Posterior vena cava (tissue), 2 donors: Measurements from ENCODE around the gene AKAIN1. TPM values are rescaled to one million over a fixed set of nuclear protein-coding genes. Genes with fewer than 3 reads are reported as not detected.
A peak's percentile ranks its signal among the peaks of the same experiment; 100 is the strongest.

Experiments
- DNase-seq: peaks from one replicate; pipeline ENCODE4 v3.0.0-alpha.2; 2020; ENCODE audit warnings: low spot score
- intact Hi-C, 2 donors: fragments of 100-400 bp; cut with DNase I; formaldehyde crosslinking; loops; one replicate each; pipeline versions ENCODE4 v1.14.1 to v1.14.2; 2022 to 2023
- long read RNA-seq, 2 donors: library from polyadenylated mRNA; unstranded; transcript quantifications; one replicate each; pipeline ENCODE4 v2.0.0, GENCODE V29; 2020 to 2021
- total RNA-seq, 2 donors: library from RNA; stranded (reverse); fragmentation: NEBNext Ultra II Directional; extraction: Animal tissue kit (Norgen Biotek cat#: 25700); gene quantifications; one replicate each; pipeline ENCODE4 v1.2.1, GENCODE V29; 2021
- donor health status: DM: yes; HTN: yes; CAD: no.
- donor health status: DM: yes; HTN: yes; CAD: no.

The AKAIN1 gene, protein sequence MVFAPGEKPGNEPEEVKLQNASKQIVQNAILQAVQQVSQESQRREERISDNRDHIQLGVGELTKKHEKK
- not detected for total RNA-seq
- long read RNA-seq, donor 1 = 0 reads
- long read RNA-seq, donor 2 = 0 reads

DNA sequence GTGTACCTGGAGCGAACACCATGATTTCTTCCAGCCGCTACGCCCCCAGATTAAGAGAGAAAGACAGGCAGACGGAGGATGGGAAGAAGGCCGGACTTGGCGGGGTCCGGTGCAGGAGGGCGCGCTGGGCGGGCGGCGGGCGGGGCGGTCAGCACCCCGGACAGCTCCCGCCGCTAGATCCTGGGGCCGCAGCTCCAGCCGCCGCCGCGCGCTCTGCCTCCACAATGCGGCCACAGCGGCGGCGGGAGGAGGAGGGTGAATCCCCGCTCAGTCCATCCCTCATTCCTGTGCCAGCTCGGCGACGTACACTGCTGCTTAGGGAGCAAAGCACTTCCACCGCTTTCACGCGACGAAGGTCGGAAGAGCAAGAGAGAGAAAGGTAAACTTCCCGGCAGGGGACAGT is at the start of gene AKAIN1:
AKAIN1 (minus strand) TSS at position 226 of the 403 bp plus-strand sequence; CDS start at position 22, 204 bp downstream.
- no peak for DNase-seq
- intact Hi-C loops = no loop called here

DNA sequence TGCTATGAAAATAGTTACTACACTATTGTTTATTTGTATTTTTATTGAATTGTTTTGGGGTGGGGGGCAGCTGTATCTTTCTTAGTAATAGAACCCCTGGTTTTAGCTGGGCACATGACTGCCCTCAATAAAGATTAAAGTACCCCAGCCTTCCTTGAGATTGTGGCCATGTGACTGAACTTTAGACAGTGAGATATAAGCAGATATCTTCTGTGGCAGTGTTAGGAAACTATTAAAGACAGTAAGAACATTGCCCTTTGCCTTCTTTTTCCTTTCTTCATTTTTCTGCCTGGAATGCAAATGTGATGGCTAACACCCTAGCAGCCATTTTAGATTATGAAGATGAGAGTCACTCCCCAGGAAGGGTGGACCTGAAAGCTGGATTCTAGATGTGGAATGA is 47.9 kb upstream of the AKAIN1 start:
- intact Hi-C loops = no loop called here
- no peak for DNase-seq

DNA sequence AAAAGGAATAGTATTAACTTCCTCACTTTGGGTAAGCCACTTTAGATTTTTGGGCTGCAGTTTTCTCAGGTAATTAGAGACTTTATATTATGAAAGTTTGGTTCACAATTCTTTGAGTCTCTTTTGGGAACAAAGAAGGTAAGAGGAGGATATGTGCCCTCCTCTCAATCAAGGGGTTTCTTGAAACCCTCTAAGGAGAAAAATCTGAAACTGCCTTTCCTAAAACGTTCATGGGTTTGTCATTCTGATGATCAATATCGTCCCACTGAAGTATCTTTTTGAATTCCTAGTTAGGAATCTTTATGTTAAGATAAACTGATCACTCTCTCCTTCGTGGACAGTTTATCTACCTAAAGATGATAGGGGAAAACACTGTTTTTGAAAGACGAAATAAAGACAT is 42.4 kb upstream of the AKAIN1 start:
- intact Hi-C loops = loop anchor here (5.0 to 10.0 kb wide), 2 partner anchors 53 to 55 kb away; partner anchors contain the start of gene ZBTB14 (in 1 of the 2)
- DNase-seq = no peak

DNA sequence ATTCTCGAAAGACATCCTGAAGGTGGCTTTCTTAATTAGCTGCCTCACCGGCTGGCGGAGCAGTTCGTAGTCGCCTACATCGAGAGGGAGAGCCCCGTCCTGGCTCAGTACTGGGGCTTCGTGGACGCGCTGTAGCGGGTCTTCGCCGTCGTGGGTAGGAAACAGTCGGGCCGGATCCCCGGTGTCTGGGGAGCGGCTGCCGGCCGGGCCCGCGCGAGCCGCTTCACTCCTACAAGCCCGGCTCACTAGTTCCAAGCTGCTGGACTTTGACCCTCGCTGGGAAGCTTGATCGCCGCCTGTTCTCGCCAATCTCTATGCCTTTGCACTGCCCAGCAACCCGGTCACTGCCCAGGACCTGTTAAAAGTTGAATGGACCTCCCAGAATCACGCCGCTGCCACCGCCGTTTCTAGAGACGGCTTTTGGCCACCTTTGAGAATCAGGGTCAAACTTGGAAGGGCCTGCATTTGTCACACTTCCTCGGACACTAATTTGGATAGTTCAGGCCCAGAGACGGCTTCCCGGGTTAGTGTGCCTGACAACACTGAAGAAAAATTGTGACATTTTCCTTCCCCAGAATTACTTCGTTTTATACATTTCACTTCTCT is 41.4 kb upstream of the AKAIN1 start:
- DNase-seq = peak; percentile 83
- intact Hi-C loops = loop anchor here (5.0 to 10.0 kb wide), 2 partner anchors 54 to 56 kb away; partner anchors contain the start of gene ZBTB14 (in 1 of the 2)

DNA sequence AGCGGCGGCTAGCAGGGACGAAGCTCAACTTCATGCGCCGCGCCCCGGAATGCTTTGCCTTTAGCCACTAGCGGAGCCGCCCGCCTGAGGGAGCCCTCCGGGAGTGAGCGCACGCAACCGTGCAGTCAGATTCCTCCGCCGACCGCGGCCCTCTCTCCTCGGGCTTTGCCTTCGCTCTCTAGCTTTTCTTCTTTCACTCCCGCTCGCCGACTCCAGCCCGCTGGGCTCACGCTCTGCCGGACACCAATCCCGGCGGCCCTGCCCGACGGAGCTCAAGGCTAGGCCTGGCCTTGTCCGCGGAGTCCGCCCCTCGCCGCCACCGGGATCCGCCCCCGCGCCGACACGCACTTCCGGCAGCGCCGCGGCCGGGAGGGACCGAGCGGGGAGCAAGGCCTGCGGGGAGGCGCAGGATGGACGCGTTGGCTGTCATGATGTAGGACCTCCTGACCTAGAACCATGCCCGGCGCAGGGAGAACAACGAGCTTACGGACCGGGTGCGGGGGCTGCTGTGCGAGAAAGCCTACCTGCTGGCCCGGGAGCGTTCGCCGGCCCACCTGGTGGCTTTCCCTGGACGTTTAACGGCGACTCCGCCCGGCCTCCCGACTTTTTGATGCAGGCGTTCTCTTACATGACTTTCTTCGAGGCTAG is 40.8 kb upstream of the AKAIN1 start:
- DNase-seq = peak; percentile 96
- intact Hi-C loops = loop anchor here (5.0 to 10.0 kb wide), 2 partner anchors 54 to 57 kb away; partner anchors contain the start of gene ZBTB14 (in 1 of the 2)

DNA sequence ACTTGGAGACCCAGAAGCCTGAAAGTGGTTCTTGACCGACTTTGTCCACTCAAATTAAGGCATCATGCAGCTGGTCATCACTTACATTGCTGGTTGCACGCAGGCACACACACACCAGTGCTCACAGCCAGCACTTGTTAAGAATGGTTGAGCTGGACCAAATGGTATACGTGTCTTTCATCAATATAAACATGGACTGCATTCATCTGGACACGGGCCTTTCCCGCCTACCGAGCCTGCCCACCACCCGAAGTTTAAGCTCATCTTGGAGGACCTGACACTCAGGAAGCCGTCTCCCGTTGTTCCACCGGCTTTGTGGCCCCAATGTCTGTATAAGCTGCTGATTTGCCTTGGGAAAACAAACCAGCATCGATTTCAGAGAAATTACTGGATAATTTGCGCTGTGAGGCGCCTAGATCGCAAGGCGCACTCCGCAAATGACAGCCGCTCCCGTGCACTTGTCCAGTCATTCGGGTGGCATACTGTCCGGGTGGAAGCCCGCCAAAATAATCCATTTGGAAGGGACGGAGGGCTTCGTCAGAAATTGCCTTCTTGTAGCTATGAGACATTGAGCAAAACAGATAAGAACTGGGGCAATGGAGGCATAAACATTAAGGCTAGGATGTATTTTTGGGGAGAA is 40.1 kb upstream of the AKAIN1 start:
- peak; percentile 78 for DNase-seq
- intact Hi-C loops = loop anchor here (5.0 to 10.0 kb wide), 2 partner anchors 55 to 58 kb away; partner anchors contain the start of gene ZBTB14 (in 1 of the 2)

DNA sequence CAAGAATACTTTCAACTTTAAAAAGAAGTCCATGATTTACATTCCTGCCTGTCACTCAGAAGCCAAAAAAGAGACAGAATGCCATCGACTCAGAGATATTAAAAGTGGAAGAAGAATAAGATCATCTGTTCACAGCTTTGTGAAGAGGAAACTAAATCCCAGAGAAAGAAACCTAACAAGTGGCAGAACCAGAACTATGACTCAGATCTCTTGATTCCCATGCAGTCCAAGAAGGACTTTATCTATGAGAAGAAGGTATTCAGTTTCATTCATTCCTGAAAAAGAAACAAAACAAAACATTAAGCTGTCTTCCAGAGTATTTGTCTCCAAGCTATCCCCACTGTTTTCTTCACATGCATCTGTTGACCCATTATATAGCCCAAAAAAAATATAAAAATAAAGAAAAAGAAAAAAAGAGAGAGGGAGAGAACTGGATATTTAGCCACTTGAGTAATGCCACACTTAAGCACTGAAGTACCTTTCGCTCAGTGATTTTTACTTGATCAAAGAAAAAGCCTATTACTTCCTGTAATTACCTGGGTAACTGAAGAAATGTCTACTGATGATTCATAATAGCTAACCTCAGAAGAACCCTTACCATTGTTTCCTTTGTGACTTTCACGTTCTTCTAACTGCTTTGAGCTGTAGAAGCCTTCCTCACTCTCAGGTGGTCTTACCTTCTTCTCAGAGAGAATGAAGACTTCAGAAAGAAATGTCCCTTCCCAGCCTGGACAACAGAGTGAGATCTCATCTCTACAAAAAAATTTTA is 17.7 kb upstream of the AKAIN1 start:
- DNase-seq = no peak
- intact Hi-C loops = no loop called here

DNA sequence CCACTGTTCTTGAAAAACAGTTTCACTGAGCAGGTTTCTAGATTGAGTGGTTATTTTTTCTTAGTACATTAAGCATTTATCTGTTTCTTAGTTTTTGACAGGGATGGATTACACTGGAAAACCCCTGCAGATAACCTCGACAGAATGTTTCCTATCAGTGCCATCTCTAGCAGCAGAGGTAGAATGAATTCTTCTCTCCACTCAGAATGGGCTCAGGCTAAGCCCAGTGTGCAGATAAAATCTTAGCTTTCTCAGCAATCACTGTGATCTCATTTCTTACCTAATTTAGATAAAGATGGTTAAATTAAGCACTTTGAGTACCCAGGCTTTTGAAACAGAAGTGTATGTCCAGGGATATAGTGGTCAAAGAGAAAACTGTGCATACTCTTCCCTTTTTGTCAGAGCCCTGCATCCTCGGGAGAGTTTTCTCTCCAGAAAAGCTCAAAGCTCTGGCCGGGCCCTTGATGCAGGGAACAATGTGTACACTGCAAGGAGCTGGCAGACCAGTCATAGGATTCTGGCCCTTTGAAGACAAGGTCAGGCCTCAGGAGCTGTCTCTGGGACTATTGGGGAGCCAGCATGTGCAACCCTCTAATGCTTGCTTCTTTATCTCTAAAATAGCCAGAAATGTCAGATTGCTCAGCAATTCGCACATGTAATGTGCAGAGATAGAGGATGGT is 10.6 kb upstream of the AKAIN1 start:
- DNase-seq = no peak
- intact Hi-C loops = no loop called here

DNA sequence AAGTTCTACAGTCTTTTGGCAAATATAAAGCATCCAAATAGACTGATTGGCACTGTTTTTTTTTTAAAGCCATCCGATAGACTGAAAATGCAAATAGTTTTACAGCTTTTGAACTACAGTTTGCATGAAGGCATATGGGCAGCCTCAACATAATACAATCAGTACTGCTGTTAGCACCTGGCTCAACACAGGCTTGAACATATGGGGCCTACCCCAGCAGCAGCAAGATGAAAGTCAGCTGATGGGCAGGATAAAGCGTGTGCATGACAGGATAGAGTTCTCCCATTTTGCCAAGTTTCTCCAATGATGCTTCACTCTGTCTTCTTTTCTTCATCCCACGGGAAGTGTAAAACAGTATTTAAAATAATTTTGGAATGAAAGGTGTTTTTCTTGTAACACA is 1.3 kb upstream of the AKAIN1 start:
- DNase-seq = no peak
- intact Hi-C loops = no loop called here

DNA sequence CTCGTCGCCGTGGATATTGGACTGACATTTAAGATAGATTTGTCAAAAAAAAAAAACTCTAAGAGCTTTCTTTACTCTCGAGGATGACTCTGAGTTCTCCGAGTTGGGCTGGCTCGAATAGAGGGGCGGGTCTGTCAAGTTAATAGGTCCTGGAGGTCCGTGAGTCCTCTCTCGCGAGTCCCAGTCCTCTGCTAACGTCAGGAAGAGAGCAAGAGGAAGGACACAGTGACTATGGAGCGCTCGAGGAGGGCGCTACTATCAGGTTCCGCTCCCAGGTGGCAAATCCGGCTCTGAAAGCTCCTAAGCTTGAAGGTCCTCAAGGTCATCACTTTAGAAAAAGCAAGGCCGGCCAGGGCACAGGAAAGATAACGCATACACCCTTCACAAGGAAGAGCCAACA is 404 bp upstream of the AKAIN1 start:
- intact Hi-C loops = no loop called here
- no peak for DNase-seq

DNA sequence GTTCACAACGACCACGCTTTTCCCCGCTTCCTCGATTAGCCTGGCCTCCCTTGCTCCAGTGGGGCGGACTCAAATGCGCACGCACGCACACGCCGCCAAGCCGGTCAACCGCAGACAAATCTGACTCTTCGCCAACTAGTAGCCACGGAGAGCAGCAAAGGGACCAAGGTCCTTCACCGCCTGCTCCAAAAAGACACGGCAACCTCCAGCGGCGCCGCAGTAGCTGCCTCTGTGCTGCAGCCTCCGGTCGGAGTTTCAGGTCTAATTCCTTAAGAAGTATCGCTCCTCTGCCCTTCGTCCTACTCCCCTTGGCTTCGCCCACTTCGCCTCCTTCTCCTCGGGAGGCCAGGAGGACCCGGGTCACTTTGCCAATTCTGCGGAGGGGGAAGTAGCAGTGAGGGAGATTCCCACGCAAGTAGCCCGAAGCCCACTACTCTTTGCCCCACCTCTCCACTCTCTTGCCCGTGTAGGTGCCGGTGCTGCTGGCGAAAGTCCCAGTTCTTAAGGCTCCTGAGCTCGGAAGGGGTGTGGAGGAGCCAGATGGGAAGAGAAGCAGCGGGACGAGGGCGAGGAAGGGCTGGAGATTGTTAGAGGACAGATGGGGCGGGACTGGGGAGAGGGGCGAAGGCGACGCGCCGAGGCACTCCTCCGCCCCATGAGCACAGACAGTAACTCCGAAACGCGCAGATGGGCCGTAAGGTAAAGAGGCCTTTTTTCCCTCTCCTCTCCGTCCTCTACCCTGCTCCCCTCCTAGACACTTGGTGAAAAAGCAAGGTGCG is 615 bp downstream of the AKAIN1 start:
- intact Hi-C loops = no loop called here
- no peak for DNase-seq

DNA sequence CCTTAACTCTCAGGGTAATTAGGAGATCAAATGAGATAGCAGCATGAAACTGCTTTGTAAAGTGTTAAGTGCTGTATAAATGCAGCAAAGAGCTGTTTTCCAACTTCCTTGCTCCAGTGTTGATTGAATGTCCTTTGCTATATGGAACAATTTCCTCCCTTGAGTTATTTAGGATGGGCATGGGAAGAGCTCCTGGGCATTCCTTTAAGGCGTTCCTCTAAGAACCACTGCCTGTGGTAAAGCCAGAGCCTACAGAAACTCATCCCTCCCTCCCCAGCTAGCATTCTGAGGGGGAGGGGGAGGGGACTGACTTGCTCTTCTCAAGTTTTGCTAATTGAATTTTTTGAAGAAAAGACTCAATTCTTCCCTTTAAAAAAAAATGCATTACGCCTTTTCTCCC is 1.4 kb downstream of the AKAIN1 start:
- intact Hi-C loops = no loop called here
- no peak for DNase-seq

DNA sequence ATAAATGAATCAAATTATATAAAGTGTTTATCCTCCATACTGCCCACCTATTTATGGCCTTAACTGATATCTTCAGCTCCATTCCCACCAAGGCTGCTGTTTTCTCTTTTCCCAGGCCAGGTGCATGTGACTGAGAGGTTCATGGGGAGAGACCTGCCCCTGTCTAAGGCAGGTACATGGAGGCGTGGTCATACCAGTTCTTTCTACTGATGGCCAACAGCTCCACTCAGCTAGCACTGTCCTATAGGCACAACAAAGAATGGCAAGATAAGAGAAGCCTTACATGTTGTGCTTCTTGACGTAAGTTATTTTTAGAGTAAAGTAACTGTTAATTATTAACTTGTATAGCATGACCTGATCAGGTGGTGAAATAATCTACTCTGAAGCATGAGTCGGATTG is 16.8 kb downstream of the AKAIN1 start:
- intact Hi-C loops = no loop called here
- no peak for DNase-seq

DNA sequence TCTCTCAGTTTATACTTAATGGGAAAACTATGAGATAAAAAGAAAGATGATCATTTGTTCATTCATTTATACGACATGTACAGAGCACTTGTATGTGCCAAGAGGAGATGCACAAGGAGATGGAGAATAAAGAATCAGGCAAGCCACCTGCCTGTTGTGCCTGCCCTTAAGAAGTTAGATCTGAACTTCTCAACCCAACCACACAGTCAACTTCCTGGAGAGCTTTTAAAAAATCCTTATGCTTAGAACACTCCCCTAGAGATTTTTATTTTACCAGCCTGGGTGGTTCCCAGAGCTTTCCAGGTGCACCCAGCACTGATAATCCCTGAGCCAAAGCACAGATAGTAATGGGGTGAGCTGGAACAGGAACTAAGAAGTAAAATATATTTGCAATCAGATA is 18.5 kb downstream of the AKAIN1 start:
- intact Hi-C loops = no loop called here
- DNase-seq = no peak

DNA sequence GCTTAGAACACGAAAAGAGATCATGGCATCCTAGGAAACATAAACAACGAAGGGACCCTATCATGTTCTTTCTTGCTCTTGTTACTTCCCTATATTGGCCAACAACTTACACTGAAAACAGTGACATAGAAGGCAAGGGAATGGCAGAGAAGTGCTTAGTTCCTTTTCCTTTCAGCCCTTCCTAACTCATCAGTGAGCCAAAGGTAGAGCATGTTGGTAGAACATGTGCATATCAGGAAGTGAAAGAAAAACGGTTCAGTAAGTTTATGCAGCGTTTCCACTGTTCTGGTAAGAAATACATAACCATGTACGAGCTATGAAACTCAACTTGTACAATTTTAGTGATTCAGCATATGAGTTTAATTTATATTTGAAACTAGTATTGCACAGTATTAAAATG is 21.7 kb downstream of the AKAIN1 start:
- intact Hi-C loops = no loop called here
- DNase-seq = no peak

DNA sequence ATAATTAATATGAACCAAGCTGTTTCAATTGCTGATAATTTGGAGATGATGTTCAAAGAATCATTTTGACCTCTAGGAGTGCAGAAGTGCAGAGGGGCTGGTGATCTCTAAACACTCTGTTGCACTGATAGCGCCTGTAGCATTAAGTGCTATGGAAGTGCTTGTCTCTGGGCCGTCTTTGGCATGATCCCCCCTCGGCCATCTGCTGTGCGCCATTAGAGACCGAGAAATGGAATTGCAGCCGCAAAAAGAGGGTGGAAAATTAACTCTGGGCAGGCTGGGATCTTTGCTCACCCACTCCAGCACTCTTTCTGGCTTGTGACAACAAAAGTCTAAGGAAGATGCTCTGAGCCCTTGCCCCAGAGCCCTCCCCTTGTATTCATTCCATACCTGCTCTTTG is 23.4 kb downstream of the AKAIN1 start:
- intact Hi-C loops = no loop called here

DNA sequence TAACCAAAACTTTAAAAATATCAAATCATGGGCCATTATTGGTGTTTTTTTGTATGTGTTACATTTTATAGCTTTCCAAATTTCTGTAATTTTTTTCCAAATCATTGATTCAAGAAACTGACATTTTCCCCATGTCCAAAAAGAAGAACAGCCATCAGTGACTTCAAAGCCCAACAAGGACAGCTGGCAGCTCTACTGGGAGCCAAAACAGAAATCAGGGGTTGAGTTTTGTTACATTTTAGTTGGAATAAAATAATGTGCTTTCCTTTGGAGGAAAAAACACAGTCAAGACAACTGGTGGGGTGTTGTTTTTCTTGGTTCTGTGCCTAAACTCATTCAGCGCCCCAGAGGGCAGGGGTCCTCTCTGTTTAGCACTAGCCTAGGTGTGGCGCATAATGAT is 23.8 kb downstream of the AKAIN1 start:
- intact Hi-C loops = no loop called here
- DNase-seq = no peak

More for the DNA sequence above, 23.4 kb downstream of the AKAIN1 start:
- no peak for DNase-seq

DNA sequence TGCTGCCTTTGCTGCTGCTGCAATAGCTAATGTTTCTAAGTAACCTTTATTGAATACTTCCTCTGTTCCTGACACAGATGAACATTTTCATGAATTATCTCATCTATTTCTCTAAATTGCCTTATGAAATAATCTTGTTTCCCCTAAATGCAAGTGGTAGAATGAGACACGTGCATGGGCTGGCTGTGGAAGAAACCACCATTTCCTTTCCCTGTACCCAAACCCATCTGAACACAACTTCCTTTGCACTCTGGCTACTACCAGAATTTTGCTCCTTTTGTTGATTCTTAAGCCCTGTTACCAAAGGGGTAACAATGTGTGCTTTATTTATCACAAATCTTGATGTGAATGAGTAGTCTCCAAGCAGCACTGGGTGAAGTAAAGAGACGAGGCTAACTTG is 29.2 kb downstream of the AKAIN1 start:
- DNase-seq = no peak
- intact Hi-C loops = no loop called here
